Gastrocnemius medialis (tissue), 4 donors: Measurements from ENCODE around the gene IFT122. TPM values are rescaled to one million over a fixed set of nuclear protein-coding genes. Genes with fewer than 3 reads are reported as not detected.
"Not testable (repeated sequence)": the region's sequence is repeated elsewhere in the genome, so short reads cannot be mapped to it uniquely, and the experiment has no call there.

Experiments used
- ATAC-seq, 2 donors: fragments of 150-250 bp; one replicate each; pipeline ENCODE4 v1.9.1; 2016
- DNase-seq, 2 donors: peaks; one replicate each; pipeline ENCODE4 v3.0.0-alpha.2; 2019
- H3K27ac ChIP-seq, 4 donors: fragments of 200-600 bp; sonication (generic); 1 replicate in 1 of 4; 2 replicates in 3 of 4; pipeline ENCODE4 v1.5.1; 2016 to 2018; ENCODE audit warnings: mild to moderate bottlenecking in 2 of 4, moderate library complexity in 1 of 4
- H3K27me3 ChIP-seq, 3 donors: fragments of 200-600 bp; sonication (generic) in 2 of 3; 1 replicate in 1 of 3; 2 replicates in 2 of 3; pipeline versions ENCODE4 v1.5.1 to v1.6.0; 2016 to 2019; ENCODE audit warnings: mild to moderate bottlenecking in 1 of 3, moderate library complexity in 1 of 3
- H3K36me3 ChIP-seq, 2 donors: fragments of 200-600 bp; sonication (generic) in 1 of 2; one replicate each; pipeline ENCODE4 v1.5.1; 2017 to 2018
- H3K4me1 ChIP-seq, 2 donors: fragments of 200-600 bp; sonication (generic) in 1 of 2; one replicate each; pipeline ENCODE4 v1.5.1; 2016 to 2017; ENCODE audit warnings: mild to moderate bottlenecking in 2 of 2
- H3K4me3 ChIP-seq, 4 donors: fragments of 200-600 bp; sonication (generic) in 3 of 4; 1 replicate in 1 of 4; 2 replicates in 3 of 4; pipeline ENCODE4 v1.5.1; 2016 to 2019; ENCODE audit warnings: mild to moderate bottlenecking in 2 of 4
- H3K9me3 ChIP-seq, 3 donors: fragments of 200-600 bp; sonication (generic) in 2 of 3; 1 replicate in 1 of 3; 2 replicates in 2 of 3; pipeline ENCODE4 v1.5.1; 2016 to 2019
- CTCF ChIP-seq, 5 experiments: fragments of 450-650 bp in 3 of 5; fragments of 200-600 bp in 2 of 5; sonication (generic) in 2 of 5; IDR thresholded peaks in 4 of 5; conservative IDR thresholded peaks in 1 of 5; 1 replicate in 4 of 5; 2 replicates in 1 of 5; pipeline ENCODE4 v1.5.1; 2016 to 2019; ENCODE audit warnings: antibody characterized with exemption in 5 of 5, mild to moderate bottlenecking in 3 of 5, moderate library complexity in 3 of 5
- POLR2A ChIP-seq, 2 donors: fragments of 450-650 bp; IDR thresholded peaks; one replicate each; pipeline ENCODE4 v1.6.1; 2017; ENCODE audit warnings: antibody characterized with exemption in 2 of 2, mild to moderate bottlenecking in 2 of 2, moderate library complexity in 2 of 2
- in situ Hi-C, 4 donors: fragments of 200-750 bp; cut with MboI; loops; one replicate each; pipeline versions ENCODE4 v1.15.0 to v1.8.0; 2017; ENCODE audit warnings: low sequenced_read_pairs in 4 of 4
- intact Hi-C: fragments of 100-400 bp; cut with DNase I; formaldehyde crosslinking; loops from one replicate; pipeline ENCODE4 v1.15.1; 2023; ENCODE audit warnings: low total_unique reads
- total RNA-seq, 4 donors: library from RNA; depleted of rRNA; stranded (reverse); fragments of >200 nt; gene quantifications; one replicate each; pipeline versions ENCODE4 v1.1.0 to v1.2.3, GENCODE V29; 2016

The IFT122 gene
- total RNA-seq, 4 donors from 2014 or later, result 4.6 to 16.4 (median 5.9) TPM

- intact Hi-C loops (no loop called here), in situ Hi-C loops (no loop called here)
- Histone ChIP-seq H3K27ac (no peak overlapping the region), H3K36me3 (no peaks in the 10 kb centered on the region), H3K4me1 (no peaks in the 10 kb centered on the region), H3K4me3 (no peak overlapping the region), H3K27me3 (no peaks in the 10 kb centered on the region), H3K9me3 (no peaks in the 10 kb centered on the region)
- ATAC-seq (no peak), DNase-seq (no peak)
- TF ChIP-seq POLR2A (IDR thresholded peaks at IDR 0.05) (no peak), CTCF (IDR thresholded peaks at IDR 0.05 in 4 of 5, conservative IDR thresholded peaks at IDR 0.05 in 1 of 5) (no peak)
These were observed 100.9 kb downstream of the IFT122 start for GRCh38 chr3:129540776-129541516.

- TF ChIP-seq POLR2A (IDR thresholded peaks at IDR 0.05) (no peak), CTCF (IDR thresholded peaks at IDR 0.05 in 4 of 5, conservative IDR thresholded peaks at IDR 0.05 in 1 of 5) (no peak)
- Histone ChIP-seq H3K36me3 (no peaks in the 10 kb centered on the region), H3K27ac (no peak overlapping the region), H3K9me3 (no peaks in the 10 kb centered on the region), H3K4me3 (no peak overlapping the region), H3K27me3 (no peaks in the 10 kb centered on the region), H3K4me1 (no peaks in the 10 kb centered on the region)
- intact Hi-C loops, result no loop called here
- no peak for ATAC-seq
- DNase-seq, result no peak
- in situ Hi-C loops, result no loop called here
These were observed 102.7 kb downstream of the IFT122 start for GRCh38 chr3:129542747-129543146.

GRCh38 chr3:129543156-129543790 is 103.2 kb downstream of the IFT122 start, which contains the start of gene H1-8:
H1-8 (plus strand) TSS chr3:129543175; CDS start chr3:129543219, 44 bp downstream.
- H3K9me3 ChIP-seq, result no peaks in the 10 kb centered on the region
- H3K36me3 ChIP-seq, result no peaks in the 10 kb centered on the region
- H3K27me3 ChIP-seq, result no peaks in the 10 kb centered on the region
- in situ Hi-C loops (no loop called here), intact Hi-C loops (no loop called here)
- H3K4me3 ChIP-seq, result no peak within 1 kb of the TSS
- no peak for ATAC-seq
- no peaks in the 10 kb centered on the region for H3K4me1 ChIP-seq
- TF ChIP-seq CTCF (IDR thresholded peaks at IDR 0.05 in 4 of 5, conservative IDR thresholded peaks at IDR 0.05 in 1 of 5), result no peak
- no peak for TF ChIP-seq POLR2A (IDR thresholded peaks at IDR 0.05)
- H3K27ac ChIP-seq, result no peak within 1 kb of the TSS
- DNase-seq, result no peak

- in situ Hi-C loops, result no loop called here
- no peaks in the 10 kb centered on the region for H3K4me1 ChIP-seq
- intact Hi-C loops, result no loop called here
- H3K36me3 ChIP-seq, result no peaks in the 10 kb centered on the region
- H3K27ac ChIP-seq, result no peak overlapping the region
- ATAC-seq, result no peak
- DNase-seq, result no peak
- H3K4me3 ChIP-seq, result no peak overlapping the region
- TF ChIP-seq POLR2A (IDR thresholded peaks at IDR 0.05), result no peak
- no peak for TF ChIP-seq CTCF (IDR thresholded peaks at IDR 0.05 in 4 of 5, conservative IDR thresholded peaks at IDR 0.05 in 1 of 5)
- no peaks in the 10 kb centered on the region for H3K9me3 ChIP-seq
- H3K27me3 ChIP-seq, result no peaks in the 10 kb centered on the region
These were observed 104.0 kb downstream of the IFT122 start for GRCh38 chr3:129543999-129544398.

GRCh38 chr3:129545951-129546350 is 105.9 kb downstream of the IFT122 start:
- H3K27me3 ChIP-seq, DNase-seq, ATAC-seq, H3K4me3 ChIP-seq, in situ Hi-C loops, intact Hi-C loops, H3K9me3 ChIP-seq, H3K27ac ChIP-seq, H3K4me1 ChIP-seq, H3K36me3 ChIP-seq: not testable (repeated sequence)
